MM.1S (cell line): Measurements from ENCODE around the gene PBX3.

Experiments
- EZH2 ChIP-seq: fragments of 300-600 bp; sonication (generic); optimal IDR thresholded peaks from 2 replicates; pipeline ENCODE3; 2017; ENCODE audit warnings: low read depth, mild to moderate bottlenecking, antibody characterized with exemption, low read length, mixed read lengths
- EZH2phosphoT487 ChIP-seq: fragments of 300-600 bp; sonication (generic); IDR thresholded peaks from 2 replicates; pipeline ENCODE4 v1.6.1; 2018; ENCODE audit warnings: antibody characterized with exemption, low read length
- TF ChIP-seq, protein P1 (sequence below): fragments of 300-600 bp; sonication (generic); IDR thresholded peaks from 2 replicates; pipeline ENCODE4 v1.5.1; 2016; ENCODE audit warnings: antibody characterized with exemption, low read length, mixed read lengths

DNA sequence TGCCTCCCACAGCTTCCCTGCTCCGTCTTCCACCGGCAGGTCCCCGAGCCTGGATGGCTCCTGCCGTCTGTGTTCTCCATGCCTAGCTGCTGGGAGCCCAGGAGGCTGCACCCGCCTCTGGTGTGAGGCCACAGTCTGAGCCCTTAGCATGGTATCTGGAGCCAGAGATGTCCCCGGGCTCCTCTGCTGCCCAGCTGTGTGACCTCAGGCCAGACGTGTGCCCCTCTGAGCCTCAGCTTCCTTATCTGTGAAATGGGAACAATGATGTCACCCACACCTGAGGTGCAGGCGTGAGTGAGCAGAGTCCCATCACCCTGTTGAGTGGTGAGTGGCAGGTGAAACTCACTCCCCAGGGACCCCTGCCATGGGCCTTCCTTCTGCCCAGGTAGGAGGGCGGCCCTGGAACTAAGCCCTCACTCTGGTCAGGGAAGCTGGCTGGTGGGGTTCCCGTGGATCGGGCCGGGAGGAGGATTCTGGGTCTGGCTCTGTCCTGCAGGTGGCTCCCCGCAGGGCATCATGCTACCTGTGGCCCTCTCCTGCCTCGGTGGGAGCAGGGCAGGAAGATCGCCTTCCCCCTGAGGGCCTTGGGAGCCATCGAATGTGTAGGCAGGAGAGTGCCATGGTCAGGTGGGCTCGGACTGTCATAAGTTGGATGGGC, 239.0 kb downstream of the PBX3 start:
- TF ChIP-seq, protein P1, sequence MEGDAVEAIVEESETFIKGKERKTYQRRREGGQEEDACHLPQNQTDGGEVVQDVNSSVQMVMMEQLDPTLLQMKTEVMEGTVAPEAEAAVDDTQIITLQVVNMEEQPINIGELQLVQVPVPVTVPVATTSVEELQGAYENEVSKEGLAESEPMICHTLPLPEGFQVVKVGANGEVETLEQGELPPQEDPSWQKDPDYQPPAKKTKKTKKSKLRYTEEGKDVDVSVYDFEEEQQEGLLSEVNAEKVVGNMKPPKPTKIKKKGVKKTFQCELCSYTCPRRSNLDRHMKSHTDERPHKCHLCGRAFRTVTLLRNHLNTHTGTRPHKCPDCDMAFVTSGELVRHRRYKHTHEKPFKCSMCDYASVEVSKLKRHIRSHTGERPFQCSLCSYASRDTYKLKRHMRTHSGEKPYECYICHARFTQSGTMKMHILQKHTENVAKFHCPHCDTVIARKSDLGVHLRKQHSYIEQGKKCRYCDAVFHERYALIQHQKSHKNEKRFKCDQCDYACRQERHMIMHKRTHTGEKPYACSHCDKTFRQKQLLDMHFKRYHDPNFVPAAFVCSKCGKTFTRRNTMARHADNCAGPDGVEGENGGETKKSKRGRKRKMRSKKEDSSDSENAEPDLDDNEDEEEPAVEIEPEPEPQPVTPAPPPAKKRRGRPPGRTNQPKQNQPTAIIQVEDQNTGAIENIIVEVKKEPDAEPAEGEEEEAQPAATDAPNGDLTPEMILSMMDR: no peak
- no peak for TF ChIP-seq EZH2
- TF ChIP-seq EZH2phosphoT487: no peak
